HEK293T (cell line): ENCODE results near the gene PKLR.
A peak's percentile ranks its signal among the peaks of the same experiment; 100 is the strongest.

Experiments used
- CTCF ChIA-PET: fragments of 350-600 bp; formaldehyde crosslinking; extraction: SDS; loops from one replicate; lab custom pipeline; 2021; ENCODE audit warnings: antibody characterized with exemption, inconsistent platforms; lab: Yijun Ruan, JAX
- POLR2A ChIA-PET: fragments of 350-600 bp; formaldehyde crosslinking; extraction: SDS; loops from one replicate; lab custom pipeline; 2020; ENCODE audit warnings: antibody characterized with exemption, inconsistent platforms; lab: Yijun Ruan, JAX
- DNase-seq: peaks from one replicate; pipeline ENCODE4 v3.0.0; 2012; ENCODE audit warnings: mixed read lengths; ENCODE audit errors: extremely low spot score
- ARNT ChIP-seq: fragments of 450-650 bp; IDR thresholded peaks from 2 replicates; pipeline ENCODE4 v1.6.1; 2017; ENCODE audit warnings: mild to moderate bottlenecking
- BHLHE40 ChIP-seq: fragments of 450-650 bp; IDR thresholded peaks from 2 replicates; pipeline ENCODE4 v1.6.1; 2016; ENCODE audit warnings: mild to moderate bottlenecking, moderate library complexity, borderline replicate concordance
- CTBP1 ChIP-seq: fragments of 450-650 bp; IDR thresholded peaks from 2 replicates; pipeline ENCODE4 v1.6.1; 2016; ENCODE audit warnings: borderline replicate concordance
- ELF4 ChIP-seq: fragments of 450-650 bp; IDR thresholded peaks from 2 replicates; pipeline ENCODE4 v1.6.1; 2017; ENCODE audit warnings: antibody characterized with exemption
- FOXA1 ChIP-seq: fragments of 450-650 bp; IDR thresholded peaks from 2 replicates; pipeline ENCODE4 v1.6.1; 2016; ENCODE audit warnings: mild to moderate bottlenecking
- FOXK2 ChIP-seq: fragments of 450-650 bp; IDR thresholded peaks from 2 replicates; pipeline ENCODE4 v1.6.1; 2016; ENCODE audit warnings: mild to moderate bottlenecking
- FOXM1 ChIP-seq: fragments of 450-650 bp; IDR thresholded peaks from 2 replicates; pipeline ENCODE4 v1.6.1; 2017; ENCODE audit warnings: mild to moderate bottlenecking, borderline replicate concordance
- HDGF ChIP-seq: fragments of 450-650 bp; IDR thresholded peaks from 2 replicates; pipeline ENCODE4 v1.6.1; 2017; ENCODE audit warnings: antibody characterized with exemption, borderline replicate concordance
- L3MBTL2 ChIP-seq: fragments of 450-650 bp; conservative IDR thresholded peaks from 2 replicates; pipeline ENCODE4 v1.6.1; 2016; ENCODE audit warnings: mild to moderate bottlenecking
- LEF1 ChIP-seq: fragments of 450-650 bp; IDR thresholded peaks from 2 replicates; pipeline ENCODE4 v1.6.1; 2017; ENCODE audit warnings: mild to moderate bottlenecking, borderline replicate concordance
- NFRKB ChIP-seq: fragments of 450-650 bp; IDR thresholded peaks from 2 replicates; pipeline ENCODE4 v1.6.1; 2016; ENCODE audit warnings: mild to moderate bottlenecking, moderate library complexity
- PKNOX1 ChIP-seq: fragments of 450-650 bp; IDR thresholded peaks from 2 replicates; pipeline ENCODE4 v1.6.1; 2016
- SP1 ChIP-seq: fragments of 450-650 bp; IDR thresholded peaks from 2 replicates; pipeline ENCODE4 v1.6.1; 2017
- SUZ12 ChIP-seq: fragments of 450-650 bp; IDR thresholded peaks from 2 replicates; pipeline ENCODE4 v1.6.1; 2016; ENCODE audit warnings: mild to moderate bottlenecking
- TARDBP ChIP-seq: fragments of 450-650 bp; IDR thresholded peaks from 2 replicates; pipeline ENCODE4 v1.6.1; 2016
- ZNF384 ChIP-seq: fragments of 450-650 bp; IDR thresholded peaks from 2 replicates; pipeline ENCODE4 v1.6.1; 2016

The PKLR gene

GRCh38 chr1:155241841-155242264, 59.4 kb downstream of the PKLR start:
- ChIA-PET POLR2A (interaction anchor here (0.8 to 5.7 kb wide), 7 partner anchors 9 to 82 kb away, joined by 3 to 43 read pairs (median 5); partner anchors contain the start of genes KRTCAP2, MTX1 and THBS3), CTCF (interaction anchor here (1.5 to 3.8 kb wide), 3 partner anchors 9 to 69 kb away, joined by 4 to 28 read pairs (median 6); partner anchors contain the start of gene KRTCAP2)
- DNase-seq: no peak

GRCh38 chr1:155241069-155241679, 60.1 kb downstream of the PKLR start:
- ChIA-PET CTCF (interaction anchor here (1.5 to 3.8 kb wide), 3 partner anchors 10 to 68 kb away, joined by 4 to 28 read pairs (median 6); partner anchors contain the start of gene KRTCAP2), POLR2A (interaction anchor here (0.6 to 5.7 kb wide), 8 partner anchors 10 to 482 kb away, joined by 3 to 43 read pairs (median 4); partner anchors contain the start of genes KRTCAP2, MTX1 and THBS3)
- no peak for TF ChIP-seq SP1
- no peak for TF ChIP-seq BHLHE40
- no peak for TF ChIP-seq SUZ12
- no peak for TF ChIP-seq HDGF
- no peak for TF ChIP-seq TARDBP
- no peak; the same call in 1 of the 2 replicates for TF ChIP-seq FOXM1
- peak; percentile 87 for TF ChIP-seq ZNF384
- TF ChIP-seq FOXK2: no peak
- TF ChIP-seq ELF4: peak; percentile 91
- TF ChIP-seq NFRKB: peak; percentile 61; the same call in 1 of the 2 replicates
- TF ChIP-seq FOXA1: no peak
- no peak for TF ChIP-seq CTBP1
- TF ChIP-seq LEF1: no peak
- peak; percentile 47 for TF ChIP-seq L3MBTL2
- TF ChIP-seq ARNT: no peak
- peak; percentile 22; the same call in 1 of the 2 replicates for TF ChIP-seq PKNOX1
- peak; percentile 84 for DNase-seq

More at GRCh38 chr1:155241841-155242264, 59.4 kb downstream of the PKLR start:
- no peak for TF ChIP-seq L3MBTL2
- TF ChIP-seq SUZ12: no peak
- no peak for TF ChIP-seq BHLHE40
- TF ChIP-seq LEF1: no peak
- no peak for TF ChIP-seq PKNOX1
- no peak for TF ChIP-seq FOXA1
